GM18868 (cell line): ENCODE measurements around the gene KLF7.

Source experiments
- ATAC-seq: cut with Tn5 transposase; IDR thresholded peaks from one replicate; pipeline ENCODE4 v1.9.1; 2021; ENCODE audit warnings: mild to moderate bottlenecking, moderate library complexity; ENCODE audit not compliant: unreplicated experiment

KLF7 gene

DNA sequence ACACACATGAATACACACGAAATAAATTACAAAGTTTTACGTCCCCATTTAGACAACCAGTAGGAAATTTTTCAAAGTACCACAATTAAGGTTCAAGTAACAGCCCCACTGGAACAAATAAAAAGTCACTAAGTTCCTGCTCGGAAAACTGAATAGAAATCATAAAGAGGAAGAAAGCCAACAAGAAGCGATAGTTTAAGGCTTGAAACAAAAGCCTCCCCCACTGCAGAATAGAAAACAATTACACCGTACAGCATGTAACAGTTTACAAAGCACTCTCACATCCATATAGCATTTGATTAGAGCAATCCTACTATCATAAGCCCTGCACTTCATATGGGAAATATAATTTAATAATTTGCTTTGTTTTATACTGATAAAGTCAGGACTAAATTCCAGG lies 15.5 kb downstream of the KLF7 start:
- ATAC-seq = peak; percentile 40

DNA sequence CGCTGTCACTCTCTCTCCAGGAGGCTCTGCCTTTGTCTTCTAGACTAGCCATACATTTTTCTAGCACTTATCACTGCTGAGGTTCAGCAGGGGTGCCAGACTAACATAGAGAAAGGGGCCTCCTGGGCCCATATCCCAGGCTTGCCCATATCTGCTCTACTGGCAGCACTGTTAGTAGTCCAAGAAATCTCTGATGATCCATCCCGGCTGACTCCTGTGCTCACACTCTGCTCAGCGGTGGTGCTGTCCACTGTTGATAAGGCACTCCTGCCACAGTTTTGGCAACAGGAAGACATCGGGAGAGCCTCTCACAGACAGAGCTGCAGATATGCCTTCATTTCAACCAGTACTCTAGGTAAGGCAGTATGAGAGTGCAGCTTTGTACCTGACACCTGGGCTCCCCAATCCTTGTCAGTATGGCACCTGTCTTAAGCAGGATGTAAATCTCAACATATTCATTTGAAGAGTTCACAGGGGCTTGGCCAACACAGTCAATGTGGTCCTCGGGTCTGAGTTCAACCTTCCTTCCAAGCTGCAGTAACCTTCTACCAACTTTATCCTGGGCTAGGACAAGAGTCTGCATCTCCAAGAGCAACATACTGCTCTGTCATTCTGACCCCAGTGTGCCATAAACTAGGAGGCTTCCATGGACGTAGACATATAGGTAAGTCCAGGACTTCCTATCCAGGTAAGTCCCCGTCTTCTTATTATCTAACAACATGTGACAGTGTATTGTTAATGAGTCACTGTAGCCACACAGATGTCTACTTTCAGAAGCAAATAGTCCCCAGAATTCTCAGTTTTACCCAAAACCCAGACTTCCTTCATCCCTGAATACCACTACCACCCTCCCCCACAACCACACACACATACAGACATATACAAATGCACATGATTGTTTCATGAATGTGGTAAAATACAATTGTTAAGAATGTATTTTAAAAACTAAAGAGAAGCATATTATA lies 16.2 kb downstream of the KLF7 start:
- peak; percentile 86 for ATAC-seq

DNA sequence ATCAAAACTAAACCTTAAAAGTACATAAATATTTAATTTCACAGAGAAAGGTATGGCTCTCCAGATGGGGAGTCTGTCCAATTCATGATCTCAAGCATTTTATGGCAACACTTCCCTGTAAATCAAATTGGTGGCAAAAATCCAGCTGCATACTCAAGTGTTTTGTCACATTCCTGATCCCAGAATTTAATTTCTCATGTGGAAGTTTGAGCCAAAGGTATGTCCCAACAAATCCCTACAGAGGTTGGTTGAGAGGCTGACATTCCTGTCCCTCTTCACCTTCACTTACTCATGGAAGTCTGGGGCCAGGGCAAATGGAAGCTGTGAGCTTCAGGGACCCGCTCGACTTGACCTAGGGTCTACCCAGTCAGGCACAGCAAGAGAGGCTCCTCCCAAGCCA lies 17.7 kb downstream of the KLF7 start:
- ATAC-seq = no peak

DNA sequence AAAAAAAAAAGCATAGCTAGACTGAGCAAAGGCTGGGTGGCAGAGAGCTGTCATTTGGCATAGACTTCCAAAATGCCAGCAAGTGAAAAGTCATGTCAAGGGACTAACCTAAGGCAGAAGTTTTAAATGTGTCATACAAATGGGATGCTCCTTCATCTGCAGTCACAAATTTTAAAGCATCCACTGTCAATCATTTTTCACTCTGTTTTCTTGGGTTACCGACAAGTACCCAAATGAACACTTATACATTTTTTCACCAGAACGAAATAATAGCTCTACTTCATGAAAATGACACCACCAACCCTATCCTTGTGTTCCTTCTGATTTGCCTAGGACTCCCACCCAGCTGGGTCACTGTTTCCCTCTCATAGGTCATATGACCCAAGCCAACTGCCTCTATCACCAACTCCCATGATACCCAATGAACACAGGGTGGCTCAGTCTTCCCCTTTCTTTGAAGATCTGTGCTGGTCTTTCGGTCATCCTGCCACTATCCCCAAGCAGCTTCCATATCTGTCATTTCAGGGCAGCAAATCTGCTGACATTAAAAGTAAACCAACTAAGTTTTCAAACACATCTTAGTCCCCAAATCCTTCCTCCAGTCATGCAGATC lies 21.5 kb downstream of the KLF7 start:
- ATAC-seq = no peak

DNA sequence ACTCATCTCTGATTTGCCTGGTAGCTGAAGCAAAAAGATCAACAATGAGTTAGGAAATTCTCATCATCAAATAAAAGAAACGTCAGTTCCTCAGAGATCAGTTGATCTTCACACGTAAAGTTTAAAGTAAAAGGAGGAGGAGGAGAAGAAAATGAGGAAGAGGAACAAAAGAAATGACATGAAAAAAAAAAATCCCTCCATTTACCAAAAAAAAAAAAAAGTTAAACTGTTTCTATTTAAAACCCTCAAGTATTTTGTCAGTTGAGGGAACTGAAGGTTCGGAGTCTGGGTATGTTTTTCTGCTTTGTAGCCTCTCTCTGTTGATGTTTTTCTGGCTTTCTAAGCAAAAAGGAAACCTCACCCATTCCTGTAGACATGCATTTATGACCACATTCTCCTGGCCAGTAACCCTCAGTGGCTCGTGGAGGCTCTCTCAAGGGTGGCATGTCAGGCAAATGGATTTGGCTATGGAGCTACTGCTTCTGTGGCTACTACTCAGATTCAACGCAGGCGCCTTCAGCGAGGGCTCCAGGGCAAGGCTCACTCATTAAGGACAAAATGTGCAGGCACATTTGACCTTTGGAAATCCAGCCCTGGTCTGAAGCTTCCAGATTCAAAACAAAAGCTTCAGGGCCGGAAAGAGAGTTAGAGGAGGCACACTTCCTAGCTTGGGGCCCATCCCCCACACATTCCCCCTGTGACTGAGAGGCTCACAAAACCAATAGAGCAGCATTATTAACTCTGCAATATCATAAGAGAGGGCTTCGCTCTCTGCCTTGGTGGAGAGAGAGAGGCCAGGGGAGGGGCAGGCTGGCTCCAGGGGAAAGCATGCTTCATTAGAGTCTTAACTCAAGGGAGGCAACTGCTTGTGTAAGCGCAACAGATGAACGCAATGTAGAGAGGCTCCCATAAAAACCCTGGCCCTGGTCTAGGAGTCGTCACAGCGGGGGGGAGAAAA lies 22.3 kb downstream of the KLF7 start:
- peak; percentile 52 for ATAC-seq

DNA sequence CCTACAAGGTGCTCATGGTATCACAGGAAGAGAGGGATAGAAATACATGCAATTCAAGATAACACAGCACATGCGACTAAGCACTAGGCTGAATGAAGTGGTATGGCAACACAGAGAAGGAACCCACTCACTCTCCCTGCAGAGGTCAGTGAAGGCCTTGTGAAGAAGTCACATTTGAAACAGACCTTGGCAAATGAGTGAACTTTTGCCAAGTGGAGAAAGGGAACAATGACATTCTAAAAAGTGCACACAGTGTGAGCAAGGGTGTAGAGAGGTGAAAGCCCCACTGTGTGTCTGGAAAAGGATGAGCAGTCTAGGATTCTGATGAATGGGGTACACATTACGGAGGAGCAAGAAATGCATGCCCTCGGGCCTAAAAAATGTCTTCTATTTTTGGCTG lies 23.3 kb downstream of the KLF7 start:
- ATAC-seq = peak; percentile 37

DNA sequence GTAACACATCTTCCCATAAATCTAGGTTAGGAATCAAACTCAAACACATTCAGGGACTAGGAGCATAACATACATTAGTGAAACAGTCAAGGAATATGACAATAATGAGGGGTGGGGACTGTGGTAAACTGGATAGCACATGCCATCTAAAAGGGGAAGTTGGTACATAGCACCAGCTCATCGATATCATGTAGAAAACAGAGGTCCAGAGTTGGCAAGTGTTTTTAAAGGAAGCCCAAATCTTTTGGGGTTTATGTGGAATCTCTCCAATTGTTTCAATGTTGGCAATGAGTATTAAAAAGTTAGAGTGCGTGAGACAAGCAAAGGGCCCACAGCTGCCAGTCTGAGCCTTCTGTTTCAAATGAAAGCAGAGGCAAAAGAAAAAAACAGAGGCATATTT lies 24.4 kb downstream of the KLF7 start:
- no peak for ATAC-seq

DNA sequence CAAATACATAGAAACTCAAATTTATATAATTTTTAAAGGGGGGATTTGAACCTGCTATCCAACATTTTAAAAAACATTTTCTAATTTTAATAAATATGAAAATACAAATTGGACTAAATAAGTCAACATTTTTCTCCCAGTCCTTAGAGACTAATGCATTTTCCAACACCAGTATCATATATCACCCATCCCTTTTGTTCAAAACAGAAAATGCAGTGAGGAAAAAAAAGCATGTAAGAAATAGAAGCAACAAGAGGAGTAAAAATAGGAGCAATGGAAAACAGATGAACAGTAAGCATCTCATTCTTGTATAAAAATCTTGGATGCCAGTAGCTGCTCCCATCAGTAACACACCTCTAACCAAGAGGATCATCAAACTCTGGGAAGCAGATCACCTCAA lies 25.5 kb downstream of the KLF7 start:
- no peak for ATAC-seq

DNA sequence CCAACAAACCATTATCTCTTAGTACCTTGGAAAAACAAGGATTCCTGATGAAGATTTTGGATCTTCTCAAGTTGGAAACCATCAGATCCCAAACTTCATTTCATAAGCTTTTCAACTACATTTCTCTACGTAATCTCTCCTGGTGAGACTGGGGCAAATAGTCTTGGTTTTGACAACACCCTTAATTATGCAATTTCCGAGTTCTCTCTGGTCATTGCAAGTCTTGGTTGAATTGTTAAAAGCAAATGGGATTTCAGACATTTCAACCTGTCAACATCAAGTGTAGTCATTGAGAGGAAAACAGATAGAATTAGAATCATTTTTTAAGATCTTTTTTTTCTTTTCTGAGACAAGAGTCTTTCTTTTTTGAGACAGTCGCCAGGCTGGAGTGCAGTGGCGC lies 26.2 kb downstream of the KLF7 start:
- no peak for ATAC-seq

DNA sequence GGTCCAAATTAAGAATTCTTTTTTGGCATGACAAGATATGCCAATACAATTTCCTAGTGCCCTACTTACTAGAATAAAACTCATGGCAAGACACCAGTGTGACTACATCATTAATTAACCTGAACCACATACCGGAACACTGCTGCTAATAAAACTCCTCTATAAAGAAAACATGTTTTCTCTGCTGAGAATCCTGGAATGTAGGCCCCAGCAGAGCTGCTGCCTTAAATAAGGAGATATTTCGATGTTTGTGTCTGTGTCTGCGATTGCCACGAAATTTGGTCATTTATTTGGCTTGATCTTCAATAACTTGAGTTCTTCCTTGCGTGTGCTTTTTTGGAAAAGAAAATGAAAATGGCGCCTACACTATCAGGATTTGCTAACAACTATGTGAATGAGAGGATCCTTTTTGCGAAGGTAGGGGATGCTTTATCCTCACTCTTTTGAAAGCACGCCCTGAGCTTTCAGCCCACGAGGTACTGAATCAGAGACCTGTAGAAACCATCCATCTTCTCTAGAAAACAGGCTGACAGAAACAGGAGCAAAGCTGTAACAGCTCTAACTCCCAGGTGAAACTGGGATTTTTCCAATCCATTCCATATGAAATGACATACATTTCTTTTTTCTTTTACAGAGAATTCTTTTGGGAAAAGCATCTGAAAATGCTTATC lies 27.0 kb downstream of the KLF7 start:
- no peak for ATAC-seq

DNA sequence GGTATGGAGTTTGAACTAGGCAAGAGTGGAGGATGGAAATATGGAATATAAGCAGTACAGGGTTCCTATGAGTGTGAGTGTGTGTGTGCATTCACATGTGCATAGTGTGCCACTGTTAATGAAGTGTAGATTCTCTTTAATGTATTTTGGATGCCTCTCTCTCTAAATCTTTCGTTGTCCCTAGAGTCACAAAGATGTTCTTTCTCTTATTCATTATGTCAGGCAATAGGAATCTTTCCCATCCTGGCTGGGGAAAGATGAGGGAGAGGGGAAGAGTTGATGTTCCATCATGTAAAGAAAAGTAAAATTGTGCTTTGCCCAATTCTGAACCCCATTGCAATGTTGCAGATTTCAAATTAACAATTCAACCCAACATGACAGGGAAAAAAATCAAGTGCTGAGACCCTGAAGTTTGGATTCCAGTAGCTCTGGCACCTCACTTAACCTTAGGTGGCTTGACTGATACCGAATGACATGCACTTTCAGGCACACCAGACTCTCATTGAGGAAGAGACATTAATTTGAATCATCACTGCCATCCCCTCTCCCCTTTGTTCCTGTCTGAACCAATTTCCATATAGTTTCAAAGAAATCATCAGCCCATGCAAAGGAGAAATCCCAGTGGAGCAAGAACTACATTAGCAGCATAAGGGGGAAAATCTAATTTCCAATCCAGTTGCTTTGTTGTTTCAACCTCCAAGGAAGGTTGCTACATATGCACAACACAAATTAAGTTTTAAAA lies 28.0 kb downstream of the KLF7 start:
- no peak for ATAC-seq

DNA sequence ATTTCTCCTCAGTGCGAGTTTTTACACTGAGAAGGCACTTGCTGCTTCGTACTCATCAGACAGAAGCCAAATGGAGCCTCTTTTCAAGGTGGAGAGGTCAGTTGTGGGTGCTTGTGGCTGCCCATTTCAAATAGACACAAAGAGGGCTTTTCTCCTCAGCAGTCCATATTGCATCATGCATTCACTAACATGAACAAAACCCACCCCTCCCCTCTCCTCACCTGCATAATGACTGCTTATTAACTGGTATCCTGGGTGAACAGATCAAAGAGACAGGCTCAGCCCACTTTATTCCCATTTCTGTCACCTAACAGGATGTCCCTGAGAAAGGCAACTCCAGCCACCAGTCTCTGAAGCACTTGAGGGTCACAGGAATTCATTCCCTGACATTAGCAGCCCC lies 28.9 kb downstream of the KLF7 start:
- ATAC-seq = no peak

DNA sequence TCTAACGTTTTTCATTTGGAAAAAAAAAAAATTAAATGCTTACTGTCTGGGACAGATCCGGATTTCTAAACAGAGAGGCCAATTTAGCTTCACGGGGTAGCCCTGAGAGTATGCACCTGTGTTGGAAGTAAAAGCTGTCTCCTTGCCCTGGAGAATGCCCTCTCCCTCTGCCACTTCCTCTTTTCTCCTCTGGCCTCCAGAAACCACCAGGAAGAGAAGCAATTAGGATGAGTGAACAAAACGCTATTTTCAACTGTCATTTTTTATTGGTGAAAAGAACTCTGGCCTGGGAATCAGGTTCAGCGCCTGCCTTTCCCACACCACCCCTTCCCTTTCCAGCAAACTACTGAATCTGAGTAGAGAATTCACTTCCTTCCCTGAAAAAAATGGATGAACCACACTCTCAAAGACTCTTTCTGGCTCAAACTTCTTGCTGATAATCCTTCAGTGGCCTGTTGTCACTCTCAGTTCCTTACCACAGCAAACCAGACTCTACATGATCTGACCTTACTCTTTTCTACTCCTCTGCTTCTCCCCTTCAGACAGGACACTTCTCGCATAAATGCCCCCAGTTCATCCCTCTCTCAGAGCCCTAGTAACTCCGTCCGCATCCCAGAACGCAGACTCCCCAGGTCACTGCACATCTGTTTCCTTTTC lies 29.8 kb downstream of the KLF7 start:
- peak; percentile 43 for ATAC-seq

DNA sequence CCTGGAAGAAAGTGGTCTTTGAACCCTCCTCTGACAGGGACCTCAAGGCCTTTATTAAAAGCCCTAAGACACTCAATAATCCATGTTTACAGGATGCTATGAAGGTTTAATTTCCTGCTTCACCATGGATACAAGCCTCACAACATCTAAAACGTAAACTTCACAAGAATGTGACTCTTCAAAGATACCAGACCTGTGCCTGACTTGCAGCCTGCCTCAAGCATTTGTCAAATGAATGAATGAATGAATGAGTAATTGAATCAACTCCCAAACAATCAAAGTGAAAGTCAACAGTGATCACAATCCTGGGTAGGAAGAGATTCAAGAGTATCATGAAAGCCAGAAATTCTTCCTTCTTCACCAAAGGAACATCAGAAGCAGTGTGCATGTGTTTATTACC lies 30.4 kb downstream of the KLF7 start:
- ATAC-seq = no peak

DNA sequence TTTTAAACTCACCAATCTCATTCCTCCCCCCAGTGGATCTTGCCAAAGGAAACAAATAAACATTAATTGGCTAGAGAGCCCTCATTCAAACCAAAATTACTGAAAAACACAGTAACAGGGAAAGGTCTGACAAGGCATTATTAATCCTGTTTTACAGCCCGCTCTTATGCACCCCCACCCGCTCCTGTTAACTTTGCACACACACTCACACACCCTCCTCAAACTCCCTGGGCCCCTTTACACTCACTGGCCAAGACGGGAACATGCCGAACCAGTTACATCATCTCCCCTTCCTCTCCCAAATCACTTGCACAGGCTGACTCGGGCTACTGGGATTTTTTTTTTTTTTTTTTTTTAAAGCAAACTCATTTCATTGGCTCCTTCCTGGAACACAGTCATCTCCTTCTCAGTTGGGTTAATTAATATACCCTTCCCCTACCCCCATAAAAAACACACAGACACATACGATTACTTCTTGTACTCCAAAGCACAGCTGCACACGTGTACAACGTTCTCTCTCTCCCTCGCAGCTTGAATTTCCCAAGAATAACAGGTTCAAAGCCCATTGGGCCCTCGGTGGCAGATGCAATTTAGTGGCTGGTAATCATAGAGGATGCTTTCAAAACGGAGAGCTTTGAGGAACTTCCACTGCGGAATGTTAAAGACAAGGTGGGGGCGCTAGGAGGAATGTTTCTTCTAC lies 31.8 kb downstream of the KLF7 start:
- ATAC-seq = no peak

DNA sequence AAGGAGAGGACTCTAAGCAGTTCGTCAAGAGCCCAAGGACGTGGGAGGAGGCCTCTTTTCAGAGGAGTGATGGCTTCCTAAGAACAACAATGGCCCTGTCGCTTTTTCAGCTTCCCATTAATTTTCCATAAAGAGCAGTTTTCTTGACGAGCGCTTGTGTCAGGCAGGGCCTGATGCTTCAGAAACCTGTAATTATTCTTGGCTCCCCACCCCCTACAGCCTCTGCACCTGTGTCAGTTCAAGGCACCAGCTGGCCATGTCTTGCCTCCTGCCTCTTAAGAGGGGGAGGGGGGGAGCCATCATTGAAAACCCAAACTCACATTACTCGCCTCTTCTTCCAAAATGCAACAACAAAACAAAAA lies 32.3 kb downstream of the KLF7 start:
- no peak for ATAC-seq

DNA sequence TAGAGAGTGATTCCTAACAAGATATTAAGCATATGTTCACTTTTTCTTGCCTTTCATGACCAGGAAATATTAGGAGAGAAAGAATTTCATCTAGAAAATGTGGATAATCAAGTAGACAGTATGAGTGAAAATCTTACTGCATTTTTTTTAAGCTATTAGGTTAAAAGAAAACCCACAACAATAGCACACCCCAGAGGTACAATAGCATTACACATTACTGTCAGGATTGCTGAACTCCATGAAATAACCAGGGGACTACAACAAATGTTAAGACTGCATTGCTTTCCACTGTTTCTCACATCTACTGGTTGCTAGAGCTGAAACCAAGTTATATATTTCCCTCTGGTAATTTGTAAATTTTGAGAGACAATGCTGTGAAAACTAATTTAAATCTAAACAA lies 33.7 kb downstream of the KLF7 start:
- ATAC-seq = no peak

DNA sequence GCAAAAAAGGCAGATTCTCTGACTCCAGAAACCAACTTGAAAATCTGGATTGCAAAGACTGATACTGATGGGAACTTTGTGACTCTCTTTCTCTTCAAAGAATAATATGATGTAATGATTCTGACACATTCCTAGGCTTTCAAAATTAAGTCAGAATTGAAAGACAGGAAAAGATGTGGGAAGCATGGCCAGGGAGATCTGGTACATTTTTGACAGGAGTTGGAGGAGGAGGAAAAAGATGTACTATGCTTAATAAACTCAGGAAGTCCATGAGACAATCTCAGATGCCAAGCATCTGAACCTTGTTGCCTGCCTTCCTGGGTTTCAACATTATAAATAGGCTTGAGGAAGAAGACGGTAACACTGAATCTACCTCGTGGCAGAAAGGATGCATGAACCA lies 34.2 kb downstream of the KLF7 start:
- no peak for ATAC-seq

DNA sequence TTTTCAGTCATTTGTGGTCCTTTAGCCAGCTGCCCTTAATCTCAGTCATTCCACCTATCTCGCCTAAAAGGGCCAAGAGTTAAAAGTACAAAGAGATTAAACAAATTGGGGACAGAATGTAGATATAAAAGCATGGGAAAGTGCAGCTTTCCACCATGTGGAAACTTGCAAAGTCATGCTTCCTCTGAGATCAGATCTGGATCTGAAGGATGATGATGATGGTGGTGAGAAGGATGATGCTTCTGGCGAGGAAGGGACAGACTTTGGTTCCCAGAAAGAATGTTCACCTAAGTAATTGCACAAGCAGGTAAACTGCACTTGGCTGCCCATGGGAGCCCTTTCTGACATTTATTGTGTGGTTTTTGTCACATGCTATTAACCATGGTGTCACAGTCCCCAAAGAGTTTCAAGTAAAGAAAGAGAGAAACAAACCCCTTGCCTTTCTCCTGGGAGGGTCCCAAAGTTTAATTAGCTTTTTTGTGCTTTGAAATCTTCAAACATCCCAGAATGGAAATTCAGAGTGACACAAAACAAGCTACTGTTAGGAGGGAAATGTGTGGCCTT lies 34.7 kb downstream of the KLF7 start:
- ATAC-seq = no peak
